Fibroblast of lung (primary cell): Measurements from ENCODE around the gene NEGR1. TPM values are rescaled to one million over a fixed set of nuclear protein-coding genes. Genes with fewer than 3 reads are reported as not detected.

Experiments used
- DNase-seq, 2 donors: peaks; one replicate each; pipeline versions ENCODE4 v3.0.0 to v3.0.0-alpha.2; 2010; ENCODE audit warnings: low read depth in 2 of 2
- H2AFZ ChIP-seq: 2 replicates; pipeline ENCODE4 v1.5.1; 2012; ENCODE audit warnings: low read length, control low read depth, inconsistent platforms
- H3K27ac ChIP-seq: 2 replicates; pipeline ENCODE4 v1.5.1; 2011; ENCODE audit warnings: low read length, control low read depth; ENCODE audit not compliant: insufficient read depth
- H3K27me3 ChIP-seq: 2 replicates; pipeline ENCODE4 v1.5.1; 2011; ENCODE audit warnings: mild to moderate bottlenecking, low read length; ENCODE audit not compliant: control insufficient read depth, insufficient read depth
- H3K36me3 ChIP-seq: 2 replicates; pipeline ENCODE4 v1.5.1; 2011; ENCODE audit warnings: low read length; ENCODE audit not compliant: control insufficient read depth, insufficient read depth
- H3K4me1 ChIP-seq: 2 replicates; pipeline ENCODE4 v1.5.1; 2011; ENCODE audit warnings: low read length; ENCODE audit not compliant: control insufficient read depth, insufficient read depth; ENCODE audit errors: extremely low read depth
- H3K4me2 ChIP-seq: 2 replicates; pipeline ENCODE4 v1.5.1; 2011; ENCODE audit warnings: low read length, control low read depth; ENCODE audit not compliant: insufficient read depth; ENCODE audit errors: extremely low read depth
- H3K4me3 ChIP-seq, 4 experiments: fragments of 200-600 bp in 1 of 4; sonication (generic) in 1 of 4; replicated peaks in 1 of 4; 2 replicates each; pipeline ENCODE4 v1.5.1; 2011 to 2016; ENCODE audit warnings: low read length in 4 of 4, low read depth in 3 of 4, mild to moderate bottlenecking in 3 of 4, control low read depth in 2 of 4, inconsistent platforms in 1 of 4, mixed read lengths in 1 of 4; ENCODE audit not compliant: insufficient read depth in 1 of 4; ENCODE audit errors: control extremely low read depth in 1 of 4
- H3K79me2 ChIP-seq: 2 replicates; pipeline ENCODE4 v1.5.1; 2012; ENCODE audit warnings: mild to moderate bottlenecking, low read length, inconsistent platforms; ENCODE audit not compliant: control insufficient read depth, insufficient read depth
- H3K9ac ChIP-seq: 2 replicates; pipeline ENCODE4 v1.5.1; 2011; ENCODE audit warnings: mild to moderate bottlenecking, low read length, control low read depth; ENCODE audit not compliant: insufficient read depth
- H3K9me3 ChIP-seq: 2 replicates; pipeline ENCODE4 v1.5.1; 2012; ENCODE audit warnings: low read depth, low read length; ENCODE audit not compliant: control insufficient read depth, insufficient read depth
- H4K20me1 ChIP-seq: 2 replicates; pipeline ENCODE4 v1.5.1; 2011; ENCODE audit warnings: low read length; ENCODE audit not compliant: control insufficient read depth, insufficient read depth; ENCODE audit errors: extremely low read depth
- EZH2 ChIP-seq: IDR thresholded peaks from 2 replicates; pipeline ENCODE4 v1.5.1; 2012; ENCODE audit warnings: low read length, control low read depth, mild to moderate bottlenecking; ENCODE audit errors: missing control alignments
- polyA plus RNA-seq, 2 donors: library from polyadenylated mRNA; depleted of rRNA in 1 of 2; stranded (reverse) in 1 of 2; unstranded in 1 of 2; fragments of >200 nt; gene quantifications; 2 replicates each; pipeline ENCODE4 v1.2.1, GENCODE V29; 2011 to 2012; ENCODE audit warnings: missing spikeins in 1 of 2
- total RNA-seq: library from RNA; depleted of rRNA; stranded (reverse); fragments of >200 nt; gene quantifications from 2 replicates; pipeline ENCODE4 v1.2.1, GENCODE V29; 2014
- TF ChIP-seq, protein P1 (sequence below), 2 donors: IDR thresholded peaks in 1 of 2; conservative IDR thresholded peaks in 1 of 2; 1 replicate in 1 of 2; 2 replicates in 1 of 2; pipeline ENCODE4 v1.5.1; 2011 to 2012; ENCODE audit warnings: low read length in 2 of 2, control low read depth in 1 of 2, inconsistent platforms in 1 of 2, low read depth in 1 of 2, mild to moderate bottlenecking in 1 of 2

NEGR1 gene
- total and polyA plus RNA-seq, 2 donors (not counting 1 experiment from before 2014, with no cell fraction given): 3.1 to 9.4 TPM

DNA sequence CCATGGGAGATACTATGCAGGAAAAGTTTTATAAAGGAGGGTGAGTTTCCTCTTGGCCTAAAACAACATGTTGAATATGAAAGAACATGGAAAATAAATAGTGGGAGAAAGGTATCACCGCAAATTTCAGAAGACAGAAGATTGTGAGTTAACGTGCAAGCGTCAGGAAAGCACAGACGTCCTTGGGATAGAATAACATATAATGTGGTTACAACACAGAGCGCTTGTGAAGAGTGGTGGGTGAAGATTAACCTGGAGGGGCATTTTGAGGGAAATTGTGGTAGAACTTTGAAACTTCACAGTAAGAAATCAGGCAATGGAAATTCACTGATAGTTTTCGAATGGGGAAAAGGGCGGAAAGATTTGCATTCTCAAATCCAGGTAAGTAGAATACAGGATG, 47.3 kb downstream of the NEGR1 start:
- no peaks in the 10 kb centered on the region for H3K27me3 ChIP-seq
- H3K36me3 ChIP-seq: no peaks in the 10 kb centered on the region
- TF ChIP-seq, protein P1, sequence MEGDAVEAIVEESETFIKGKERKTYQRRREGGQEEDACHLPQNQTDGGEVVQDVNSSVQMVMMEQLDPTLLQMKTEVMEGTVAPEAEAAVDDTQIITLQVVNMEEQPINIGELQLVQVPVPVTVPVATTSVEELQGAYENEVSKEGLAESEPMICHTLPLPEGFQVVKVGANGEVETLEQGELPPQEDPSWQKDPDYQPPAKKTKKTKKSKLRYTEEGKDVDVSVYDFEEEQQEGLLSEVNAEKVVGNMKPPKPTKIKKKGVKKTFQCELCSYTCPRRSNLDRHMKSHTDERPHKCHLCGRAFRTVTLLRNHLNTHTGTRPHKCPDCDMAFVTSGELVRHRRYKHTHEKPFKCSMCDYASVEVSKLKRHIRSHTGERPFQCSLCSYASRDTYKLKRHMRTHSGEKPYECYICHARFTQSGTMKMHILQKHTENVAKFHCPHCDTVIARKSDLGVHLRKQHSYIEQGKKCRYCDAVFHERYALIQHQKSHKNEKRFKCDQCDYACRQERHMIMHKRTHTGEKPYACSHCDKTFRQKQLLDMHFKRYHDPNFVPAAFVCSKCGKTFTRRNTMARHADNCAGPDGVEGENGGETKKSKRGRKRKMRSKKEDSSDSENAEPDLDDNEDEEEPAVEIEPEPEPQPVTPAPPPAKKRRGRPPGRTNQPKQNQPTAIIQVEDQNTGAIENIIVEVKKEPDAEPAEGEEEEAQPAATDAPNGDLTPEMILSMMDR (conservative IDR thresholded peaks at IDR 0.05 in 1 of 2, IDR thresholded peaks at IDR 0.05 in 1 of 2; ENCODE audit: low read depth in 1 of 2, low read length in 2 of 2): no peak
- no peak for TF ChIP-seq EZH2
- H3K4me2 ChIP-seq: no peak overlapping the region
- no peaks in the 10 kb centered on the region for H4K20me1 ChIP-seq
- no peak for DNase-seq
- no peaks in the 10 kb centered on the region for H3K9me3 ChIP-seq
- H3K27ac ChIP-seq: no peak overlapping the region
- no peak overlapping the region for H3K9ac ChIP-seq
- no peak overlapping the region for H3K4me3 ChIP-seq
- no peaks in the 10 kb centered on the region for H3K4me1 ChIP-seq
- H3K79me2 ChIP-seq: no peaks in the 10 kb centered on the region
- no peak overlapping the region for H2AFZ ChIP-seq

DNA sequence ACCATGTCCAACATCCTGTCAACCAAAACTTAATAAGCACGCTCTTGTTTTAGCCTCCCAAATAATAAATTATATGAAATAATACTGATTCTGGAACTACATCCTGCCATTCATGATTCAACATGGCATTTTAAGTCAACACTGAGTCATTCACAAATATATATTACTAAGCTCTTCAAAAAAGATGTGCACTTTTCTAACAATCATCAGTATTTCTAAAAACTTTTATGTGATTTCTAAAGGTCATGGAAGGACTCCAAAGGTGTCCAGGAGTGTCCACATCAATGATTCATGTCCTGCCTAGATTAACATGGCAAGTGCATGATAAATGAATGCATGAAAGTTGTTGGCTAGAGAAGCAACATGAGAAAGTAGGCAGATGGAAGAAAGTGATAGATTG, 51.6 kb downstream of the NEGR1 start:
- no peak overlapping the region for H3K27ac ChIP-seq
- no peak overlapping the region for H3K4me2 ChIP-seq
- TF ChIP-seq, protein P1 (conservative IDR thresholded peaks at IDR 0.05 in 1 of 2, IDR thresholded peaks at IDR 0.05 in 1 of 2; ENCODE audit: low read depth in 1 of 2, low read length in 2 of 2): no peak
- TF ChIP-seq EZH2: no peak

DNA sequence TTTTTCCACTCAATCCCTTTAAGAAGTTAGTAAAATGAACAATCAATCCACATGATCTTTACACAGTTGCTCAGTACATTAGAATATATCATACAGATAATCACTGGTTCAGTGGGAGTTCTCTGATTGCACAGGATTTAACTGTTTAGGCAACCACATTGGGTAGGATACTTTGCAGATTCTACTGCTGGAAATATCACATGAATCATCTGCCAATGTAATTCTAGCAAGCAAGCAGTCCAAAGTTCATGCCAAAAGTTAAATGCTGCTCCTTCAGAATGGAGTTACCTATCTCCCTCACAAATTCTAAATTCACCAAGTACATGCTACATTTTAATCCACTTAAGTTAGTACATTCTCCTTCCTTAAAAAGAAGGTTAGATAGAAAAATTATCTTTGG, 52.4 kb downstream of the NEGR1 start:
- H3K9me3 ChIP-seq: no peaks in the 10 kb centered on the region
- no peak overlapping the region for H3K4me3 ChIP-seq
- no peak overlapping the region for H3K27ac ChIP-seq
- H3K4me2 ChIP-seq: no peak overlapping the region
- no peaks in the 10 kb centered on the region for H3K27me3 ChIP-seq
- H4K20me1 ChIP-seq: no peaks in the 10 kb centered on the region
- no peaks in the 10 kb centered on the region for H3K4me1 ChIP-seq
- H2AFZ ChIP-seq: no peak overlapping the region
- H3K79me2 ChIP-seq: no peaks in the 10 kb centered on the region
- DNase-seq: peak; percentile 21 to 34
- H3K36me3 ChIP-seq: no peaks in the 10 kb centered on the region
- no peak for TF ChIP-seq EZH2
- TF ChIP-seq, protein P1 (conservative IDR thresholded peaks at IDR 0.05 in 1 of 2, IDR thresholded peaks at IDR 0.05 in 1 of 2; ENCODE audit: low read depth in 1 of 2, low read length in 2 of 2): no peak
- H3K9ac ChIP-seq: no peak overlapping the region

More for the DNA sequence above, 51.6 kb downstream of the NEGR1 start:
- Histone ChIP-seq H3K27me3 (no peaks in the 10 kb centered on the region), H3K9ac (no peak overlapping the region), H3K36me3 (no peaks in the 10 kb centered on the region), H4K20me1 (no peaks in the 10 kb centered on the region), H2AFZ (no peak overlapping the region), H3K4me3 (no peak overlapping the region), H3K9me3 (no peaks in the 10 kb centered on the region), H3K79me2 (no peaks in the 10 kb centered on the region), H3K4me1 (no peaks in the 10 kb centered on the region)
- DNase-seq: peak; percentile 3 to 51
